ENCODE data around the gene TRIM27.
"Not testable (repeated sequence)": the region's sequence is repeated elsewhere in the genome, so short reads cannot be mapped to it uniquely, and the experiment has no call there.

Gene TRIM27

GRCh38 chr6:28880894-28881780, 42.6 kb downstream of the TRIM27 start:
- TF ChIP-seq ZNF8 (CRISPR knock-in tag; IDR thresholded peaks at IDR 0.05) (no peak), ISL1 (CRISPR knock-in tag; IDR thresholded peaks at IDR 0.05) (no peak), PPARA (CRISPR knock-in tag; IDR thresholded peaks at IDR 0.05; ENCODE audit: borderline replicate concordance) (no peak), ZFP30 (CRISPR knock-in tag; IDR thresholded peaks at IDR 0.05) (no peak), ESRRG (CRISPR knock-in tag; IDR thresholded peaks at IDR 0.05) (no peak), ZNF70 (CRISPR knock-in tag; IDR thresholded peaks at IDR 0.05) (no peak), ARNTL (CRISPR knock-in tag; IDR thresholded peaks at IDR 0.05; ENCODE audit: borderline replicate concordance, low read depth) (no peak), BACH2 (CRISPR knock-in tag; IDR thresholded peaks at IDR 0.05; ENCODE audit: borderline replicate concordance) (no peak), RARB (CRISPR knock-in tag; IDR thresholded peaks at IDR 0.05) (no peak), TCF4 (CRISPR knock-in tag; IDR thresholded peaks at IDR 0.05; ENCODE audit: borderline replicate concordance) (no peak), ZC3H10 (CRISPR knock-in tag; IDR thresholded peaks at IDR 0.05) (no peak)
- ATAC-seq, result peak; percentile 78

- ATAC-seq, result peak; percentile 48
- no peak for TF ChIP-seq OSR1 (CRISPR knock-in tag; IDR thresholded peaks at IDR 0.05)
- no peak for TF ChIP-seq TCF4 (CRISPR knock-in tag; IDR thresholded peaks at IDR 0.05; ENCODE audit: borderline replicate concordance)
- TF ChIP-seq POU6F1 (CRISPR knock-in tag; IDR thresholded peaks at IDR 0.05; ENCODE audit: borderline replicate concordance, low read depth), result no peak
- no peak for TF ChIP-seq ESRRG (CRISPR knock-in tag; IDR thresholded peaks at IDR 0.05)
- TF ChIP-seq GLIS3 (CRISPR knock-in tag; IDR thresholded peaks at IDR 0.05), result no peak
- TF ChIP-seq ZC3H10 (CRISPR knock-in tag; IDR thresholded peaks at IDR 0.05), result no peak
- TF ChIP-seq CSDC2 (CRISPR knock-in tag; IDR thresholded peaks at IDR 0.05), result no peak
- TF ChIP-seq ZFP30 (CRISPR knock-in tag; IDR thresholded peaks at IDR 0.05), result no peak
- no peak for TF ChIP-seq ZFP3 (CRISPR knock-in tag; IDR thresholded peaks at IDR 0.05)
- TF ChIP-seq ZNF70 (CRISPR knock-in tag; IDR thresholded peaks at IDR 0.05), result no peak
Measured at GRCh38 chr6:28880519-28880893, 43.3 kb downstream of the TRIM27 start.

- no peak for ATAC-seq
- TF ChIP-seq CSRNP3 (CRISPR knock-in tag; IDR thresholded peaks at IDR 0.05), result no peak
- TF ChIP-seq GLIS3 (CRISPR knock-in tag; IDR thresholded peaks at IDR 0.05), result no peak
- TF ChIP-seq ZNF8 (CRISPR knock-in tag; IDR thresholded peaks at IDR 0.05), result no peak
- TF ChIP-seq POU6F1 (CRISPR knock-in tag; IDR thresholded peaks at IDR 0.05; ENCODE audit: borderline replicate concordance, low read depth), result no peak
- no peak for TF ChIP-seq ISL1 (CRISPR knock-in tag; IDR thresholded peaks at IDR 0.05)
- no peak for TF ChIP-seq ZFP30 (CRISPR knock-in tag; IDR thresholded peaks at IDR 0.05)
- no peak for TF ChIP-seq SNAI2 (CRISPR knock-in tag; IDR thresholded peaks at IDR 0.05)
- TF ChIP-seq TCF4 (CRISPR knock-in tag; IDR thresholded peaks at IDR 0.05; ENCODE audit: borderline replicate concordance), result no peak
- no peak for TF ChIP-seq PPARA (CRISPR knock-in tag; IDR thresholded peaks at IDR 0.05; ENCODE audit: borderline replicate concordance)
- TF ChIP-seq ZFP3 (CRISPR knock-in tag; IDR thresholded peaks at IDR 0.05), result no peak
- no peak for TF ChIP-seq PATZ1 (CRISPR knock-in tag; IDR thresholded peaks at IDR 0.05; ENCODE audit: borderline replicate concordance)
- TF ChIP-seq CSDC2 (CRISPR knock-in tag; IDR thresholded peaks at IDR 0.05), result no peak
Measured at GRCh38 chr6:28876710-28877109, 47.1 kb downstream of the TRIM27 start.

- TF ChIP-seq RARB (CRISPR knock-in tag; IDR thresholded peaks at IDR 0.05) (no peak), ESRRG (CRISPR knock-in tag; IDR thresholded peaks at IDR 0.05) (no peak), ISL1 (CRISPR knock-in tag; IDR thresholded peaks at IDR 0.05) (no peak), SNAI2 (CRISPR knock-in tag; IDR thresholded peaks at IDR 0.05) (no peak), CSRNP3 (CRISPR knock-in tag; IDR thresholded peaks at IDR 0.05) (no peak), ZFP3 (CRISPR knock-in tag; IDR thresholded peaks at IDR 0.05) (no peak), ZC3H10 (CRISPR knock-in tag; IDR thresholded peaks at IDR 0.05) (no peak), PPARA (CRISPR knock-in tag; IDR thresholded peaks at IDR 0.05; ENCODE audit: borderline replicate concordance) (no peak), OSR1 (CRISPR knock-in tag; IDR thresholded peaks at IDR 0.05) (no peak), ZNF8 (CRISPR knock-in tag; IDR thresholded peaks at IDR 0.05) (no peak), POU6F1 (CRISPR knock-in tag; IDR thresholded peaks at IDR 0.05; ENCODE audit: borderline replicate concordance, low read depth) (no peak), ARNTL (CRISPR knock-in tag; IDR thresholded peaks at IDR 0.05; ENCODE audit: borderline replicate concordance, low read depth) (no peak)
Measured at GRCh38 chr6:28875191-28875747, 48.5 kb downstream of the TRIM27 start.

GRCh38 chr6:28872157-28872817, 51.5 kb downstream of the TRIM27 start:
- ATAC-seq, result not testable (repeated sequence)

More at GRCh38 chr6:28875191-28875747, 48.5 kb downstream of the TRIM27 start:
- no peak for ATAC-seq
